ENCODE measurements around the gene ZDHHC13. TPM values are rescaled to one million over a fixed set of nuclear protein-coding genes. Genes with fewer than 3 reads are reported as not detected.

The ZDHHC13 gene
- total RNA-seq, 2 donors from 2014 or later, result 12.2 to 12.3 TPM

GRCh38 chr11:19091366-19091765 is 25.6 kb upstream of the ZDHHC13 start:
- Histone ChIP-seq H3K36me3 (no peaks in the 10 kb centered on the region), H3K4me1 (replicated peaks) (no peaks in the 10 kb centered on the region), H3K27ac (no peak overlapping the region), H3K27me3 (replicated peaks; ENCODE audit: insufficient read depth) (no peaks in the 10 kb centered on the region), H3K4me3 (no peak overlapping the region), H3K9me3 (no peaks in the 10 kb centered on the region)
- 100% methylated on average over 1 of the region's 1 CpG for WGBS
- intact Hi-C loops (cut with DNase I), result no loop called here
- TF ChIP-seq POLR2A (IDR thresholded peaks at IDR 0.05), result no peak
- TF ChIP-seq POLR2AphosphoS5 (IDR thresholded peaks at IDR 0.05), result no peak
- TF ChIP-seq, protein P1, sequence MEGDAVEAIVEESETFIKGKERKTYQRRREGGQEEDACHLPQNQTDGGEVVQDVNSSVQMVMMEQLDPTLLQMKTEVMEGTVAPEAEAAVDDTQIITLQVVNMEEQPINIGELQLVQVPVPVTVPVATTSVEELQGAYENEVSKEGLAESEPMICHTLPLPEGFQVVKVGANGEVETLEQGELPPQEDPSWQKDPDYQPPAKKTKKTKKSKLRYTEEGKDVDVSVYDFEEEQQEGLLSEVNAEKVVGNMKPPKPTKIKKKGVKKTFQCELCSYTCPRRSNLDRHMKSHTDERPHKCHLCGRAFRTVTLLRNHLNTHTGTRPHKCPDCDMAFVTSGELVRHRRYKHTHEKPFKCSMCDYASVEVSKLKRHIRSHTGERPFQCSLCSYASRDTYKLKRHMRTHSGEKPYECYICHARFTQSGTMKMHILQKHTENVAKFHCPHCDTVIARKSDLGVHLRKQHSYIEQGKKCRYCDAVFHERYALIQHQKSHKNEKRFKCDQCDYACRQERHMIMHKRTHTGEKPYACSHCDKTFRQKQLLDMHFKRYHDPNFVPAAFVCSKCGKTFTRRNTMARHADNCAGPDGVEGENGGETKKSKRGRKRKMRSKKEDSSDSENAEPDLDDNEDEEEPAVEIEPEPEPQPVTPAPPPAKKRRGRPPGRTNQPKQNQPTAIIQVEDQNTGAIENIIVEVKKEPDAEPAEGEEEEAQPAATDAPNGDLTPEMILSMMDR (IDR thresholded peaks at IDR 0.05), result no peak
- no peak for DNase-seq (ENCODE audit: low spot score)

DNA sequence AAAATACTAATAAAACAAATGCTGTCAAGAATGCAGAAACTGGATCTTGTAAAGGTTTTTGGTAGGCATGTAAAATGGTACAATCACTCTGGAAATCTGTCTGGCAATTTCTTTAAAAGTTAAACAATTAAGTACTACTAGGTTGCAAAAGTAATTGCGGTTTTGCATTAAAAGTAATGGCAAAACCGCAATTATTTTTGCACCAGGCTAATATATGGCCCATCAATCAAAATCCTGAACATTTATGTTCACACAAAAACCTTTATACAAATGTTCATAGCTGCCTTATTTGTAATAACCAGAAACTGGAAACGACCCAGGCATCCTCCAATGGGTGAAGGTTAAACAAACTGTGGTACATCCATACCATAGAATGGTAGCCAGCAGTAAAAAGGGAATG is 24.6 kb upstream of the ZDHHC13 start:
- intact Hi-C loops (cut with DNase I), result no loop called here
- Histone ChIP-seq H3K4me1 (replicated peaks) (no peaks in the 10 kb centered on the region), H3K4me3 (no peak overlapping the region), H3K9me3 (no peaks in the 10 kb centered on the region), H3K27me3 (replicated peaks; ENCODE audit: insufficient read depth) (no peaks in the 10 kb centered on the region), H3K27ac (no peak overlapping the region), H3K36me3 (no peaks in the 10 kb centered on the region)
- WGBS, result 79% methylated on average over 3 of the region's 3 CpGs
- TF ChIP-seq POLR2AphosphoS5 (IDR thresholded peaks at IDR 0.05), result no peak
- TF ChIP-seq, protein P1 (IDR thresholded peaks at IDR 0.05), result no peak
- no peak for TF ChIP-seq POLR2A (IDR thresholded peaks at IDR 0.05)
- no peak for DNase-seq (ENCODE audit: low spot score)

GRCh38 chr11:19092850-19093249 is 24.1 kb upstream of the ZDHHC13 start:
- WGBS, result 94% methylated on average over 2 of the region's 2 CpGs
- no peak for DNase-seq (ENCODE audit: low spot score)
- intact Hi-C loops (cut with DNase I), result no loop called here
- H3K9me3 ChIP-seq, result no peaks in the 10 kb centered on the region
- no peak overlapping the region for H3K27ac ChIP-seq
- H3K4me1 ChIP-seq (replicated peaks), result no peaks in the 10 kb centered on the region
- H3K27me3 ChIP-seq (replicated peaks; ENCODE audit: insufficient read depth), result no peaks in the 10 kb centered on the region
- TF ChIP-seq POLR2A (IDR thresholded peaks at IDR 0.05) (no peak), POLR2AphosphoS5 (IDR thresholded peaks at IDR 0.05) (no peak)
- TF ChIP-seq, protein P1 (IDR thresholded peaks at IDR 0.05), result no peak
- no peaks in the 10 kb centered on the region for H3K36me3 ChIP-seq
- no peak overlapping the region for H3K4me3 ChIP-seq

GRCh38 chr11:19093976-19094375 is 23.0 kb upstream of the ZDHHC13 start:
- TF ChIP-seq, protein P1 (IDR thresholded peaks at IDR 0.05), result no peak
- TF ChIP-seq POLR2A (IDR thresholded peaks at IDR 0.05), result no peak
- Histone ChIP-seq H3K4me1 (replicated peaks) (no peaks in the 10 kb centered on the region), H3K36me3 (no peaks in the 10 kb centered on the region), H3K9me3 (no peaks in the 10 kb centered on the region), H3K27ac (no peak overlapping the region), H3K27me3 (replicated peaks; ENCODE audit: insufficient read depth) (no peaks in the 10 kb centered on the region), H3K4me3 (no peak overlapping the region)
- DNase-seq (ENCODE audit: low spot score), result no peak
- intact Hi-C loops (cut with DNase I), result no loop called here
- 67% methylated on average over 4 of the region's 4 CpGs for WGBS

- TF ChIP-seq POLR2A (IDR thresholded peaks at IDR 0.05) (no peak), POLR2AphosphoS5 (IDR thresholded peaks at IDR 0.05) (no peak)
- TF ChIP-seq, protein P1 (IDR thresholded peaks at IDR 0.05), result no peak
- no peaks in the 10 kb centered on the region for H3K27me3 ChIP-seq (replicated peaks; ENCODE audit: insufficient read depth)
- H3K4me1 ChIP-seq (replicated peaks), result no peaks in the 10 kb centered on the region
- WGBS, result 32% methylated on average over 2 of the region's 2 CpGs
- H3K27ac ChIP-seq, result no peak overlapping the region
- intact Hi-C loops (cut with DNase I), result no loop called here
- no peak for DNase-seq (ENCODE audit: low spot score)
- H3K4me3 ChIP-seq, result no peak overlapping the region
- H3K9me3 ChIP-seq, result no peaks in the 10 kb centered on the region
- no peaks in the 10 kb centered on the region for H3K36me3 ChIP-seq
These were observed 22.1 kb upstream of the ZDHHC13 start for GRCh38 chr11:19094859-19095258.

Data from prostate gland (tissue), 2 donors.